GM18861 (cell line): ENCODE measurements around the gene FTH1.
"Not testable (repeated sequence)": the region's sequence is repeated elsewhere in the genome, so short reads cannot be mapped to it uniquely, and the experiment has no call there.

Source experiments
- ATAC-seq: cut with Tn5 transposase; IDR thresholded peaks from one replicate; pipeline ENCODE4 v1.9.1; 2021; ENCODE audit not compliant: unreplicated experiment

FTH1 gene

DNA sequence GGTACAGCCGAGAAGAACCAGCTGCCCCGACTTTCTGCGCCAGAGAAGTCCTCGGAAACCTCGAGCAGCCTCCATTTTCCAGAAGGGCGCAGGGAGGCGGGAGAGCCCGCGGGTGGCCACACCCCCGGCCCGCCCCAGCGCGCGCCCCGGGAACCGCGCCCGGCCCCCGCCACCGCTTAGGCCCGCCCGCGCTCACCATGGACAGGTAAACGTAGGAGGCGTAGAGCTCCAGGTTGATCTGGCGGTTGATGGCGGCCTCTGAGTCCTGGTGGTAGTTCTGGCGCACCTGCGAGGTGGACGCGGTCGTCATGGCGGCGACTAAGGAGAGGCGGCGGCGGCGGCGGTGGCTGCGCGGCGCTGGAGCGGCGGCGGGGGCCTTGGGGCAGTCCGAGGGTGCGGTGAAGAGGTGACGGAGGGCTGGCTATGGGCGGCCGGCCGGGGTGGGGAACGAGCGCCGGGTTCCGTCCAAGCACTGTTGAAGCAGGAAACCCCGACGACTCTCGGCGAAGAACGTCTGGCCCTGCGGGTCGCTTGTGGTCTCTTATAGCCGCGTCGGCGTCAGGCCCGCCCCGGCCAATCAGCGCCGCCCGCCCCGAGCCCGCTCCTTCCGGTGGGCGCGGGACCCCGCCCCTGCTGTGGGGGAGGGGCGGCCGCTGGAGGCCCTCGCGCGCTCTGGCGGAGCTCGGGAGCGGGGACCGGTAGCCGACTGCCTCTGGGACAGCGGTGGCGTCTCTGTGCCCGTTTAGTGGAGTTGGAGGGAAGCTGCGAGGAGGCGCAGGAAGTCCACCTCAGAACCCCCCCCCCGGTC is at the start of gene FTH1:
Gene FTH1 (minus strand): TSS at position 519 of the 808 bp plus-strand sequence. CDS start 209 bp downstream, at position 310.
- peak; percentile 40 for ATAC-seq

- no peak for ATAC-seq
These were observed 48.2 kb upstream of the FTH1 start for GRCh38 chr11:62015615-62016014.

DNA sequence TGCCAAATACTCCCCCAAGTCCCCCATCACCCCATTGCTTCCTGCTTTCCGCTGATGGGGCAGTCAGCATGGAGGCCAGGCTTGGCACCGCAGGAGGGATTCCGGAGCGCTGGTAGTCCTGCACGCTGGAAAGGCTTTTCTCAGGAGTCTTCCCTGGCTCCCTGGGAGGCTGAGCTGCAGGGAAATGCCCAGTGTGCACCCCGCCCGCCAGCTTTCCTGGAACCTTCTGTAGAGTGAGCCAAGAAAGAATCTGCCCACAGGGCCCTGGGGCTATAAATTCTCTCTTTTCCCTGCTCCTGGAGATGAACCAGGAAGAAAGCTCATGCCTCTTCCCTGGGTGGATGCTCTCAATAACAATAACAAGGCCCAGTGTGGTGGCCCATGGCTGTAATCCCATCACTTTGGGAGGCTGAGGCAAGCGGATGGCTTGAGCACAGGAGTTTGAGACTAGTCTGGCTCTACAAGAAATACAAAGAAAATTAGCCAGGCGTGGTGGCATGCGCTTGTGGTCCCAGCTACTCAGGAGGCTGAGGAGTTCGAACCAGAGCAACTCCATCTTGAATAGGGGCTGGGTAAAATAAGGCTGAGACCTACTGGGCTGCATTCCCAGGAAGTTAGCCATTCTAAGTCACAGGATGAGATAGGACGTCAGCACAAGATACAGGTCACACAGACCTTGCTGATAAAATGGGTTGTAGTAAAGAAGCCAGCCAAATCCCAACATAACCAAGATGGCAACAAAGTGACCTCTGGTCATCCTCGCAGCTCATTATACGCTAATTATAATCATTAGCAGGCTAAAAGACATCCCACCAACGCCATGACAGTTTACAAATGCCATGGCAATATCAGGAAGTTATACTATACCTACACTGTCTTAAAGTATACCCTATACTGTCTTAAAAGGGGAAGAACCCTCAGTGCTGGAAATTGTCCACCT is 46.4 kb upstream of the FTH1 start:
- ATAC-seq, result no peak

GRCh38 chr11:62012832-62013461 is 45.5 kb upstream of the FTH1 start:
- no peak for ATAC-seq

- ATAC-seq, result no peak
These were observed 45.0 kb upstream of the FTH1 start for GRCh38 chr11:62012451-62012831.

- no peak for ATAC-seq
These were observed 44.4 kb upstream of the FTH1 start for GRCh38 chr11:62011881-62012280.

DNA sequence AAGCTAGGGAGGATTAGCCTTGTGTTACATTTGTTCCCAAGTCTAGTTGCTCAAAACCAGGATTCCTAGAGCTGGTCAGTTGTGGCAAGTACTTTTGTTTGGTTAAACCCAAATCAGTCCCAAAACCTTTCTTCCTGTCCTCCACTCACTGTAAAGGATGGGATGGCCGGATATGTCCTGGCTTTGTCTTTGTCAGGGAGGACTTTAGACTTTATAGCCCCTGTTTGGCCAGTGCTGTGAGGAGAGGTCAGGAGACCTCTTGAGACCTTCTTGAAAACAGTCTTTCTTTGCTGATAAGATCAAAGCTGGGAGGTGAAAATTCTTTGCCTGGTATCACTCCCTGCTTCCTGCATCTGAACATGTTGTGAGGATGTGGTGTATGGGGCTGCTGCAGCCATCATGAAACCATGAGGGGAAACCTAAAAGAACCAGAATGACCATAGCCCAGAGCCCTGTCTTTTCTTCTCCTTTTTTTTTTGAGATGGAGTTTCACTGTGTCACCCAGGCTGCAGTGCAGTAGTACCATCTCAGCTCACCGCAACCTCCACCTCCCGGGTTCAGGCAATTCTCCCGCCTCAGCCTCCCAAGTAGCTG is 43.6 kb upstream of the FTH1 start:
- ATAC-seq, result no peak

DNA sequence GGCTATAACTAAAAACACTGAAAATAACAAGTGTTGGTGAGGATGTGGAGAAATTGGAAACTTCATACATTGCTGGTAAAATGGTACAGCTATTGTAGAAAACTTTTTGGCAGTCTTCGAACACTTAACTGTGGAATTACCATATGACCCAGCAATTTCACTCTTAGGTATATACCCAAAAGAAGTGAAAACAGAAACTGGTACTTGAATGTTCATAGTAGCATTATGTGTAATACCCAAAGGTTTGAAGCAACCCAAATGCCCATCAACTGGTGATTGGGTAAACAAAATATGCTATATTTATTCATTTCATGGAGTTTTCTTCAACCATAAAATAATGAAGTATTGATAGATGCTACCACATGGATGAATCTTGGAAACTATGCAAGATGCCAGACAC is 40.8 kb upstream of the FTH1 start:
- ATAC-seq, result no peak

DNA sequence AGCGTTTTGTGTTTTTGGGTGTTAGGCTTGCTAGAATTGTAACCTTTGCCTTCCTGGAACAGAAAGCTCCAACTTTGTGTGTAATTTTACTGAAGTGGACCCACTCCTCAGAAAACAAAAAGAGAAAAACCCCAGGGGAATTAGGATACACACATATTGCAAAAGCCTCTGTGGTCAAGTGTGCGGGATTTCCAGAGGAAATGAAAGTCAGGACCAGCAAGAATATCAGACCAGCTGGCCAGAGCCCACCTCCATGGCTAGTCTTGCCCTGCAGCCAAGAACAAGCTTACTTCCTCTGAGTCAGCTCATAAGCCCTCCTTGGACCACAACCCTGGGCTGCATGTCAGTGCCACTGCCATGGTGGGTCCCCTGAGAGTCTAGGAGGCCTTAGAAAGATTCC is 37.0 kb upstream of the FTH1 start:
- no peak for ATAC-seq

DNA sequence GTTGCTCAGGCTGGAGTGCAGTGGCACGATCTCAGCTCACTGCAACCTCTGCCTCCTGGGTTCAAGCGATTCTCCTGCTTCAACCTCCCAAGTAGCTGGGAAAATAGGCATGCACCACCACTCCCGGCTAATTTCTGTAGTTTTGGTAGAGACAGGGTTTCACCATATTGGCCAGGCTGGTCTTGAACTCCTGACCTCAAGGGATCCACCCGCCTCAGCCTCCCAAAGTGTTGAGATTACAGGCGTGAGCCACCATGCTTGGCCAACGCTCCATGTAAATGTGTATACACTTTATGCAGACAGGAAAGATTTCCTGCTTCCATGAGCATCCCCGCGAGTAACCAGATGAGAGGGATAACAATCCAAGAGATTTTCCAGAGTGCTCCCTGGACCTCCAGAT is 34.8 kb upstream of the FTH1 start:
- ATAC-seq, result not testable (repeated sequence)

DNA sequence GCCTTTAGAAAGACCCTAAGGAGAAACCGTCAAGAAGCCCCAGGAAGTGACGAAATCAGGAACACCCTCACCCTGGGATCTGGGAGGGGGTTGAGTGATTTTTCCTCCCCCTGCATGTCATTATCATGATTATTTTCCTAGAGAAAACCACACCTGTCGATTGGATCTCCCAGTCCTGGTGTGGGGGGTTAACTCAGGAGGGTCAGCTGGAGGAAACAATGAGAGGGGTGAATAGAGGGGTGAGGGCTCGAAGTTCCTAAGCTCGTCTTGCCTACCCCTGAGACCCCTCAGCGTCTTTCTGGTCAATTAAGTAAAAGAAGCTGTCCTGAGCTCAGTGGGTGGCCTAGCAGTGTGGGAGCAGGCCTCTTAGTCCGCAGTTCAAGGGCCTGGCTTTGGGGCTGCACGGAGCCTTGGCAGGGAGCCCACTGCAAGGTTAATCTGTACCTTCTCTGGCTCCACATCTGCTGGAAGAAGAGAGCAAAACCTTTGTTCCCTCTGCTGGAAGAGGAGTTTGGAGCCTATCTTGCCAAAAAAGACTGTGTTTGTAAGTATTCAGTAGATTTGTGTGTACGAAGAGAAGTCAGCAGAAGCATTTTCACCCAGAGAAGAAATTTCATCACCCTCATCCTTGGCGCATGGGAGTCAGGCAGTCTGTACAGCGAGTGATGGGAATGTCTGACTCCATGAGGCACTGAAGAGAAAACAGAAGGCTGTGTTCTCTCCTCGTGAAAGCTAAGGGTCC is 34.2 kb upstream of the FTH1 start:
- no peak for ATAC-seq

GRCh38 chr11:62000539-62001446 is 33.4 kb upstream of the FTH1 start:
- no peak for ATAC-seq

GRCh38 chr11:61999141-61999975 is 31.9 kb upstream of the FTH1 start:
- no peak for ATAC-seq

- no peak for ATAC-seq
These were observed 29.5 kb upstream of the FTH1 start for GRCh38 chr11:61996933-61997332.

DNA sequence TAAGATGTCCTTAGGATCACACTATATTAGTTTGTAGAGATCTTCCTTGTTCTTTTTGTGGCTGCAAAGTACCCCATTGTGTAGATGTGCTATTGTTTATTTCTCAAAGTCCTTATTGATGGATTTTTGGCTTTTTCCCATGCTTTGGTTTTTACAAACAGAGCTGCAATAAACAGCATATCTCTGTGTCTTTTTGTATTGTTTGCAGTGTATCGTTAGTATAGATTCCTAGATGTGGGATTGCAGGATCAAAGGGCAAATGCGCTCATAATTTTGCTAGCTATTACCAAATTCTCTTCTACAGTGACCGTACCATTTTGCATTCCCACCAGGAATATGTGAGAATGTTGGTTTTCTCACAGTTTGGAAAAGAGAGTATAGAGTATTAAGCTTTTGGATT is 27.5 kb upstream of the FTH1 start:
- ATAC-seq, result no peak

DNA sequence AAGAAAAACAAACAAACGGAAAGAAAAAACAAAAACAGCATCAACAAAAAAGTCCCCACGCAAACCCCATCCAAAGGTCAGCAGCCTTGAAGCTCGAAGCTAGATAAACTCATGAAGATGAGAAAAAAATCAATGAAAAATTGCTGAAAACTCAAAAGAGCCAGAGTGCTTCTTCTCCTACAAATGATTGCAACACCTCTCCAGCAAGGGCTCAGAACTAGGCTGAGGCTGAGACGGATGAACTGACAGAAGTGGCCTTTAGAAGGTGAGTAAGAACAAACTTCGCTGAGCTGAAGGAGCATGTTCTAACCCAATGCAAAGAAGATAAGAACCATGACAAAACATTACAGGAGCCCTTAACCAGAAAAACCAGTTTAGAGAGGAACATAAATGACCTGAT is 18.4 kb upstream of the FTH1 start:
- ATAC-seq, result no peak

DNA sequence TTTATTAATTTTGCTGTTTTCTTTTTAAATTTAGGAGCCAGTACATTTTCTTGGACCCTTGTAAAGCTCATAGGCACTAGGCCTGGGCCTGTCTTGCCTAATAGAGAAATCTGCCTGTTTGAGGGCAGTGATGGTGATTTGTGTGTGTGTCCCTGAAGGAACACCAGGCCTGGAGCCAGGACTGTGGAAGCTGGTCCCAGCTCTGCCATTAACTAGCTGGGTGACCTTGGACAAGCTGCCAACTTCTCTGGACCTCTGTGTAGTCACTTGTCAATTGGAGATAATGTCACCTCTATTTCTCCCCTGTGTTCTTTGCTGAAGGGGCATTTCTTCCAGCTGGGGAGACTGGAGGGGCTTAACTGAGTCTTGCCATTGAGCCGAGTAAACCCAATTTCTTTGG is 16.0 kb upstream of the FTH1 start:
- no peak for ATAC-seq

GRCh38 chr11:61980783-61981541 is 13.5 kb upstream of the FTH1 start:
- ATAC-seq, result no peak
